ENCODE data around the gene RETN. TPM values are rescaled to one million over a fixed set of nuclear protein-coding genes. Genes with fewer than 3 reads are reported as not detected.

Gene RETN
- polyA plus RNA-seq, 1 of the 3 experiments (the other 2 are of a cell fraction): not detected

- H3K4me1 ChIP-seq (ENCODE audit: control insufficient read depth in 1 of 2, insufficient read depth in 2 of 2, low read depth in 1 of 2, low read length in 1 of 2): no peaks in the 10 kb centered on the region
- H3F3A ChIP-seq (replicated peaks; ENCODE audit: insufficient read depth): no peaks in the 10 kb centered on the region
- H3K27me3 ChIP-seq (ENCODE audit: insufficient read depth): peaks cover 47% of the 10 kb centered on the region
- no peak overlapping the region for H3K9ac ChIP-seq
- 26% methylated on average over 7 of the region's 8 CpGs for WGBS (ENCODE audit: low lambda C conversion rate)
- H3K9me3 ChIP-seq: no peaks in the 10 kb centered on the region
- CTCF ChIA-PET: interaction anchor here (2.6 kb wide), 1 partner anchor 10 kb away, joined by 12 read pairs; the partner anchor contains the start of gene TRAPPC5
- no peak overlapping the region for H2AFZ ChIP-seq (ENCODE audit: low read depth)
- no peak overlapping the region for H3K4me3 ChIP-seq (ENCODE audit: low read depth in 2 of 2, low read length in 1 of 2)
- no peaks in the 10 kb centered on the region for H3K79me2 ChIP-seq (ENCODE audit: insufficient read depth)
- DNase-seq: no peak
- H3K9me2 ChIP-seq: no peaks in the 10 kb centered on the region
- no peaks in the 10 kb centered on the region for H4K20me1 ChIP-seq (ENCODE audit: insufficient read depth)
- no peak for TF ChIP-seq JUND (IDR thresholded peaks at IDR 0.05)
- no peak for TF ChIP-seq TCF12 (IDR thresholded peaks at IDR 0.05)
- POLR2A ChIA-PET: no interaction called here
- H3K4me2 ChIP-seq: no peak overlapping the region
- no peak overlapping the region for H3K27ac ChIP-seq (ENCODE audit: low read depth in 2 of 2, low read length in 1 of 2)
- no peaks in the 10 kb centered on the region for H3K36me3 ChIP-seq (replicated peaks in 1 of 2; ENCODE audit: control insufficient read depth in 1 of 2, insufficient read depth in 2 of 2, low read length in 1 of 2)
These were observed 22.0 kb downstream of the RETN start for GRCh38 chr19:7690779-7691258.

GRCh38 chr19:7691497-7691896 is 22.6 kb downstream of the RETN start:
- Histone ChIP-seq H4K20me1 (ENCODE audit: insufficient read depth) (no peaks in the 10 kb centered on the region), H3K36me3 (replicated peaks in 1 of 2; ENCODE audit: control insufficient read depth in 1 of 2, insufficient read depth in 2 of 2, low read length in 1 of 2) (no peaks in the 10 kb centered on the region), H3K4me1 (ENCODE audit: control insufficient read depth in 1 of 2, insufficient read depth in 2 of 2, low read depth in 1 of 2, low read length in 1 of 2) (no peaks in the 10 kb centered on the region), H3K9me2 (no peaks in the 10 kb centered on the region), H3K4me3 (ENCODE audit: low read depth in 2 of 2, low read length in 1 of 2) (no peak overlapping the region), H3K27me3 (ENCODE audit: insufficient read depth) (peaks cover 53% of the 10 kb centered on the region), H3K9me3 (no peaks in the 10 kb centered on the region), H3K4me2 (no peak overlapping the region), H2AFZ (ENCODE audit: low read depth) (no peak overlapping the region), H3K9ac (no peak overlapping the region), H3K79me2 (ENCODE audit: insufficient read depth) (no peaks in the 10 kb centered on the region), H3F3A (replicated peaks; ENCODE audit: insufficient read depth) (no peaks in the 10 kb centered on the region), H3K27ac (ENCODE audit: low read depth in 2 of 2, low read length in 1 of 2) (no peak overlapping the region)
- CTCF ChIA-PET: no interaction called here
- no peak for DNase-seq
- POLR2A ChIA-PET: no interaction called here
- no peak for TF ChIP-seq CTCF (IDR thresholded peaks at IDR 0.05)
- TF ChIP-seq CHD2 (IDR thresholded peaks at IDR 0.05; ENCODE audit: low read length, partially characterized antibody): no peak
- TF ChIP-seq RAD21 (IDR thresholded peaks at IDR 0.05; ENCODE audit: low read length): no peak
- no peak for TF ChIP-seq TAF1 (IDR thresholded peaks at IDR 0.05; ENCODE audit: borderline replicate concordance, low read depth, low read length)
- no peak for TF ChIP-seq FOSL2 (IDR thresholded peaks at IDR 0.05; ENCODE audit: borderline replicate concordance, low read depth)
- TF ChIP-seq TEAD4 (IDR thresholded peaks at IDR 0.05; ENCODE audit: borderline replicate concordance, insufficient read depth): no peak
- TF ChIP-seq REST (IDR thresholded peaks at IDR 0.05; ENCODE audit: low read depth, low read length): no peak
- no peak for TF ChIP-seq USF1 (IDR thresholded peaks at IDR 0.05; ENCODE audit: borderline replicate concordance, low read depth)
- TF ChIP-seq EZH2phosphoT487 (IDR thresholded peaks at IDR 0.05; ENCODE audit: borderline replicate concordance, low read depth): no peak
- TF ChIP-seq MAX (IDR thresholded peaks at IDR 0.05; ENCODE audit: low read depth): no peak
- no peak for TF ChIP-seq USF2 (IDR thresholded peaks at IDR 0.05; ENCODE audit: borderline replicate concordance, low read depth, low read length)
- TF ChIP-seq FOXM1 (IDR thresholded peaks at IDR 0.05; ENCODE audit: low read depth): no peak
- no peak for TF ChIP-seq ZBTB33 (IDR thresholded peaks at IDR 0.05; ENCODE audit: borderline replicate concordance, low read depth)
- no peak for TF ChIP-seq FOXJ3 (CRISPR knock-in tag; IDR thresholded peaks at IDR 0.05)

Measured in SK-N-SH (cell line).